Activated CD8-positive, alpha-beta memory T cell treated with anti-CD3 and anti-CD28 coated beads, Interleukin-2, amount 50 U/mL, for 1 hour (primary cell): ENCODE results near the gene EWSR1.

Experiments
- DNase-seq: peaks from one replicate; pipeline ENCODE4 v3.0.0-alpha.2; 2020; ENCODE audit errors: extremely low read depth

The EWSR1 gene

DNA sequence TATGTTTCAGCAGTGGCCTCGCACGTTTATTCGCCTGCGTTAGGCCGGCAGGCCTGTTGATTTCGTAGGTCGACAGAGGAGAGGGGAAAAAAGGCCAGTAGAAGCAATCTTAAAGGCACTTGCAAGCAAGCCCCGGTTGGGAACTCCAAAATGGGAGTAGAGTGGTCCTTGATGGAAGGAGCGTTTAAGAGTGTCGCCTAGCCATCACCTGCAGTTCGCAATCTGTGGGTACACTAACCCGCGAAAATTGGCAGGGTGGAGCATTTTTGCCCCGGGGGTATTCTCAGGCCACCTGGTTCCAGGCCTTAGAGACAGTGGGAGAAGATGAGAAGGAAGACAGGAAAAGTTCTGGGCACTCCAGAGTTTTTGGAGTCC lies 1.1 kb downstream of the EWSR1 start:
- DNase-seq, result no peak

DNA sequence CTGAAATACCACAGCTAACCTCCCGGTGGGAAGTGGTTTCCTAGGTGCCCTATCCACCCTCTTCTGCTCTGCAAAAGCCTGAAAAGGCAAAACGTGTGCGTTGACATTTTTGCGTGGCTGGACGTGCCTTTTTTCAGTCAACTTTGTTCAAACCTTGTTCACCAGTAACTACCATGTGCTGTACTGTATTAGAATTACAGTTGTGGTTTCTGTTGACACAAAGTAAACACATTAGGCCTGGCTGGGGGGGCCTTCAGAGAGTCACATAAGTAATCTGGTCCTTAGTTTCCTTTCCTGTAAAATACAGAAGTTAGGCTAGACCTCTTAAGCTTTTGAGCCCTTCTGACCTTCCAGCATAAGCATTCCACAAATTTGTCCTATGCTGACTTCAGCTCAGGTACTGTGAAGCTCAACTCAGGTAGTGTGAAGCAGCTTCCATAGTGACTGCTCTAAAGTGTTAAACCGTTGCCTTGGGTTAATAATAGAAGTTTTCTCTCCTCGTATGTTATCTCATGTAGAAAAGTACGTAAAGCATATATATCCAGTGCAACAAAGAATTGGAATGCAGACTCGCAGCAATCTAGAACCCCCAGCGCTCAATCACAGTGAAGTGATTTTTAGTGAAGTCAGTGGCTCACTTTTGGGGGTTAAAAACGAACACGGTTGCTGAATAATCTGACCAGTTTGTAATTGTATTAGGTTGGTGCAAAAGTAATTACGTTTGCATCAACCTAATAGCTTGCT lies 1.8 kb downstream of the EWSR1 start:
- no peak for DNase-seq

DNA sequence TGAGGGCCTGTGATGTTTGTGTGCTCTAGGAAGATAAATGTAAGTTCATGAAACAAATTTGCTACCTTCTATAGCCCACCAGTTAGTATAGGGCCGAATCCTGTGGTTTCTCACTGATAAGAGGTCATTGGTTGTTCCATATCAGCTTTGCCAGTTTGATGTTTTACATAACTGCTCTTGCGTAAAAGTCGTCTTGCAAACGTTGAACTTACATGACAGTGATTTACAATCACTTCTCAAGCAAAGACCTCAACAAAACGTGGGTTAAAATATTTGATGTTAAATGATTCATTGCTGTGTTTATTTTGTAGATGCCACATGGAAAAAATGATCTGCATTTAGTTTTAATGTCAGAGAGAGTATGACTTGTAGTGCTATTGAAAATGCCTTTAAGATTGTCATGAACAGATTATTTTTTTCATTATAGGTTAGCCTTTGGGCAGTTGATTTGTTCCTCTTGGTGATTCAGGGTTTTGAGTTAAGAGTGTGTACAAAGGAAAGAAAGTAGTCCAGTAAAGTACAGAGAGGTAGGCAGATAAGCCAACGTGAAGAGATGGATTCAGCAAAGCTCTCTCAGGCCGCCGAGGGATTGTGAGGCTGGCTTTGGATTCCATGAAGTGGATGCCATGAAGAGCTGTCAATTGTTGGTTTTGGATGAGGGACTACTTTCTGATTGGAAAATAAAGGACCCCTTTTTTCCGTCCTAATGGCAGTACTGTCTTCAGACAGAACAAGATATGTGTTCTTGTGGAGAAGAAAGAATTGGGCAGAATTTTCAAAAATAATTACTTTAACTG lies 2.6 kb downstream of the EWSR1 start:
- no peak for DNase-seq

DNA sequence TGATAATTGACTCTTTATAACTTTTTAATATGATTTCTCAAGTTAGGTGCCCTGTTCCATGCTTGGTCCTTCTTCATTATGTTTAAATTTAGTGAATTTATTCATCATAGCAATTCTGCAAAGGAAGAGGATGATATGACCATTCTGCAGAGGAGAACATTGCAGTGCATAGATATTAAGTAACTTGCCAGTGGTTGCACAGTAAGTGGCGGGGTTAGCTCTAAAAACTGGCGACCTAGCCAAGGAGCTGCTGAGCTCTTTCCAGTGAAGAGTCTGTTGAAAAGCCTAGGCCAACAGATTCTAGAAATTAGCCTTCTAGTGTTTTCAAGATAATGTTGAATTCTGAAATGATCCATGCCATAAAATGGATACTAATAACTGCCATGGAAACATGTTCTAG lies 4.6 kb downstream of the EWSR1 start:
- DNase-seq, result no peak

DNA sequence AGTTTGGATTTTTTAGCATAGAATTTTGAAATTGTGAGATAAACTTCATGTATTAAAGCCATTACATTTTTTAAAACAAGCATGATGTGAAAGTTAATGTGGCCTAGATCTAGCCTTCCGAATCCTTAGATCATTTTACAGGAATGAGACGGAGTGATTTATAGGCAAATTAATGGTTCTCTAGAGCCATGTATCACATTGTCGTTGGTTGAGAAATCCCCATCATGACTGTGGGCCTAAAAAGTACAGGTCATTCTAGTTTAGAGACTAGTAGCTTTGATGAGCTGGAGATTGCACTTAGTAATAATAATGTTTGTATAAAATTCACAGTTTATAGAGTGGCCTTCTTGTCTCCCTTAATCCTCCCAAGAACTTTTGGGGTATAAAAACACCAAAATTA lies 7.1 kb downstream of the EWSR1 start:
- DNase-seq, result no peak

DNA sequence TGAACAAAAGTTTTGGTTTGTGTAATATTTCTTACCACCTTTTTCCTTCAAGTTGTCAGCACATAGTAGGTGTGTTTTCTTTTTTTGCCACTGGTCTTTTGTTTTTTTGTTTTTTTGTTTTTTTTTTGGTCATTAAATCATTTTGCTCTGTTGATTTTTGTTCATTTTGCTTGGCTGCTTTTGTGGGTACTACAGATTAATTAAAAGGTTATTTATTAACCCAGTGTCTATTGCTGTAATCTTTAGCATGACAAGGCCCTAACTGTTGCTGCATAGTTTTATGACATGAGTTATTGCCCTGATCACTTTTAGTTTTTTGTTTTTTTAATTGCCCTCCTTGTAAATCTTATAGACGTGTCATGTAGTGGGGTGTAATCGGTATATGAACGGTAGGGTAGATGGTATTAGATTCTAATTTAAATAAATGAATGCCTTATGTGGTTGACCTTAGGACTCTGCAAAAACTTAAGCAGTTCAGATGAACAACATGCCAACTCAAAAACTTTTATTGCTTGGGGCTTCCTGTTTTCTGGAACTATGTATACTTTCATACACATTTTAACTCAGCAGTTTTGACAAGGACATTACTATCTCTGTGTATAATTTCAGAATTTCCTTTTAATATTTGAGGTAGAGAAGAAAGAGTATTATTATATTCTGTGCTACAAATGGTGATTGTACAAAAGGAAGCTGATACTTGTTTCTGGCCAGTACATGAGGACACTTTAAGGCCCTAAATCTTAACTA lies 7.9 kb downstream of the EWSR1 start:
- no peak for DNase-seq

DNA sequence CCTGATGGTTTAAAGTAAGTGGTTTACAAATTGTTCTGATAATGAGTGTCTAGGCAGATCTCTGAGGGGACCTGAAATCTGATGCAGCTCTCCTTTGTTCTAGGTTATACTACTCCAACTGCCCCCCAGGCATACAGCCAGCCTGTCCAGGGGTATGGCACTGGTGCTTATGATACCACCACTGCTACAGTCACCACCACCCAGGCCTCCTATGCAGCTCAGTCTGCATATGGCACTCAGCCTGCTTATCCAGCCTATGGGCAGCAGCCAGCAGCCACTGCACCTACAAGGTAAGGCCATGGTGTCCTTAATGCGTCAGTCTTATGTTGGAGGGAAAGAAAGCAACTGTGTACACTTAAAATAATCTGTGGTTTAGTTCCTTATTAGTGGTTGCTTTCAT lies 9.9 kb downstream of the EWSR1 start:
- DNase-seq, result no peak

DNA sequence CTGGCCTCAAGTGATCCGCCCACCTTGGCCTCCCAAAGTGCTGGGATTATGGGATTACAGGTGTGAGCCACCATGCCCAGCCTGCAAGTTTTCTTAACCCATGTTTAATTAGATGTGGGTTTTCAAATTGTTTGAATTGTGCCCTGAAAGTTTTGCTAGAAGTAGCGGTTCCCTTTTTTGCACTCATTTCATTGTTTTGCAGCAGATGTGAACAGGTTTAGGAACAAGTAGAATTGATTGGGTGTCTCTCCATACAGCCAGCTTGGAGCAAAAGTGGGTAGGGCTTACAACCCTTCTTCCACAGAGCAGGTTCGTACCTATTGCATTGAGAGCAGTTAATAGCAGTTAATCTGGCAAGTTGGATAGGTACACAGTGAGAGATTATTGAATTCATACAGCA lies 16.1 kb downstream of the EWSR1 start:
- DNase-seq, result no peak

DNA sequence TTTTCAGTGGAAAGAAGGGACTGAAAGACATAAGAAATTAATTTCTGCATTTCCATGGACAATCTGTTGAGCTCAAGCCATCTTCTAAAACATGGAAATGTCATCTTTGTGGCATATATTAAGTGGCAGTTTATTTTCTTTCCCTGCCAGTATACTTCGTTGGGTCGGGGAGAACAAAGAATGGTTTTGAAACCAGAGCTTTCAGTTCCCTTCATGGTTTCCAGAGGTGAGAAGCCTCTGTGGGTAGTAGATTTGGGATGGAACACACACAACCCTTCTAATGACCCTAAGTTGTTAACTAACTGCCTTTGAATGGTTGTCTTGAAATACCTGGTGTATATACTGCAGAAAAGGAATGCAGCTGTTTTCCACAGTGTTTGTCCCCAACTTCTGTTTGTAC lies 20.8 kb downstream of the EWSR1 start:
- DNase-seq, result no peak

DNA sequence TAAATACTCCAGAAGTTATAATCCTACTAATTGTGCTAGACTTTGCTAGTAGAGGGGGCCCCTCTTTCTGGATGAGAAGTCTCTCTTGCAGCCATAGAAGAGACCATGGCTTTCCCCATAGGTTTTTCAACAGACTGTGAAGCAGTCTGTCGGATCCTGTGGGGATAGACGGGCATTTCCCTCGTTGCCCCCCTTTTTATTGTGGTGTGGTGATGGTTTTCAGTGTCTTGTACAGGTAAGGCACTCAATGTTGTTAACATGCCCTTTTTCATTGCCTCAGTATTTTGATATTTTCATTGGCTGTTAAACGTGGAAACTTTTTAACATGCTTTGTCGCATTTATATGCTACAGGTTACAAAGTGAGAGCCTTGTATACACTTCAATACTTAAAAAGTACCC lies 22.0 kb downstream of the EWSR1 start:
- no peak for DNase-seq

DNA sequence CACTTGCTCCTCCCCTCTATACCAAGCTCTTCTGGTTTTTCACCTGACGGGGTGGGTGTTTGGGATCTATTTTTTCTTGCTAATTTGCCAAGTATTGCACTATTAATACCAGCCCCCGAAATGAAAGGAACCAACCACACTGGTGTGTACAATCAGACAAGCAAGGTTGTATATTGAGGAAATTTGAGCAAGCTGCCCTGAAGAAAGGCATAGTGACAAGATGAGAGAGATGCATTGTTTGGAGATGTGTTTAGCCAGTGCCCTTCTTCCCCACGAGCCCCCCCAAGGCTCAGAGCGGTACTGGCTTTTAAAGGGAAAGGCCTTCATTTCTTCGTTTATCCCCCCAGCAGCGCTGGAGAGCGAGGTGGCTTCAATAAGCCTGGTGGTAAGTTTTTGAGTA lies 23.1 kb downstream of the EWSR1 start:
- DNase-seq, result no peak

DNA sequence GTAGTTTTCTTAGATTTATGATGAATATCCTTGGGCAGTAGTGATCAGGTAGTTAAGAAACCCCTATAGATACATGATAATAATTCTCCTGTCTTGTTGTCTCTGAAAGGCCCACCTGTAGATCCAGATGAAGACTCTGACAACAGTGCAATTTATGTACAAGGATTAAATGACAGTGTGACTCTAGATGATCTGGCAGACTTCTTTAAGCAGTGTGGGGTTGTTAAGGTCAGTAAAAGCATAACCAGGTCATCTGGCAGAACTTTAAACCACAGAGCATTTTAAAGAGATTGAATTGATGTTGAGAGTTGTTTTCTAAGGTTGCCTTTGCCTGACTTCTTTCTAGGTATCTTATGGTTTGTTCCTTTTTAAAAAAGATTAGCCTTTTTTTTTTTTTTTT lies 24.3 kb downstream of the EWSR1 start:
- no peak for DNase-seq

DNA sequence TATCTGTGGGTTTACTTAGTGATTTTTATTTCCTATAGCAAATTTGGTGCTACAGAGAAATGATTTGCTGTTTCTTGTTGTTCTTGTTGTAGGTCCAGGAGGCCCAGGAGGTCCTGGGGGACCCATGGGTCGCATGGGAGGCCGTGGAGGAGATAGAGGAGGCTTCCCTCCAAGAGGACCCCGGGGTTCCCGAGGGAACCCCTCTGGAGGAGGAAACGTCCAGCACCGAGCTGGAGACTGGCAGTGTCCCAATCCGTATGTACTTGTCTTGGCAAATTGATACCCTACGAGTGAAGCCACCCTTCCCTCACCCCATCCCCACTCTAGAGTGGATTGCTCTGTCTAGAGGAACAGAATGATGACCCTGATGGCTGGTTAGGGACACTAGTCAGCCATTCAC lies 30.6 kb downstream of the EWSR1 start:
- no peak for DNase-seq

DNA sequence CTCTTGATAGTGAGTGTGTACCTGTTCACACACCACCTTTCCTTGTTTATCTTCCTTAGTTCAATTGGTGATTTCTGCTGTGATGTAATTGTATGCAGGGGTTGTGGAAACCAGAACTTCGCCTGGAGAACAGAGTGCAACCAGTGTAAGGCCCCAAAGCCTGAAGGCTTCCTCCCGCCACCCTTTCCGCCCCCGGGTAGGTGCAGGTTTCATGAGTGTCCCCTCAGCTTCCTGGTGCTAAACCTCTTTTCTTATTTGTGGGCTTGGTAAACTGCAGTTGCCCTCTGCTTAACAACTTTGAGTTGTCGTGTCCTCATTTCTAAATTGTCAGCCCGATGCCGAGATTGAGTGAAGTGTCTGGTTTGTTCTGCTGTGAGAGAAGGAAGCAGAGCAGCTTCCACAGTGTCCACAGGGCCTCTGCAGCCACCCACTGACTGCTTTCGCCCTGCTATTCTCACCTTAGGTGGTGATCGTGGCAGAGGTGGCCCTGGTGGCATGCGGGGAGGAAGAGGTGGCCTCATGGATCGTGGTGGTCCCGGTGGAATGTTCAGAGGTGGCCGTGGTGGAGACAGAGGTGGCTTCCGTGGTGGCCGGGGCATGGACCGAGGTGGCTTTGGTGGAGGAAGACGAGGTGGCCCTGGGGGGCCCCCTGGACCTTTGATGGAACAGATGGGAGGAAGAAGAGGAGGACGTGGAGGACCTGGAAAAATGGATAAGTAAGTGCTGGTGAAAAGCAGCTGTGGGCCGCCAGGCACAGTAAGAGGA lies 31.2 kb downstream of the EWSR1 start:
- DNase-seq, result no peak

DNA sequence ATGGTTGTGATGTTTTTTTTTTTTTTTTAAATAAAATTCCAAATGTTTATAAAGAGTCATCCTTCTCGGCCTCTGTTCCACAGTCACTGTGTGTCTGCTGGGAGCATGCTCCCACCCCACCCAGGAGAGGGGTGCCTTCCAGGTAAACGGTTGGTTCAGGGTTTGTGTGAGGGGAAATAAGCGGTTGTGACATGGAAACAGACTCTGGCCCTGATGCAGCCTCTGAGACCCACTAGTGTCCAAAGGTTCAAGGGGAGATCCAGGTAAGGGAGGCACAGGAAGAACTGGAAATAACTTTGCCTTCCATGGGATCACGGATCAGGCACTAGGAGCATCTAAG lies 32.4 kb downstream of the EWSR1 start:
- no peak for DNase-seq

DNA sequence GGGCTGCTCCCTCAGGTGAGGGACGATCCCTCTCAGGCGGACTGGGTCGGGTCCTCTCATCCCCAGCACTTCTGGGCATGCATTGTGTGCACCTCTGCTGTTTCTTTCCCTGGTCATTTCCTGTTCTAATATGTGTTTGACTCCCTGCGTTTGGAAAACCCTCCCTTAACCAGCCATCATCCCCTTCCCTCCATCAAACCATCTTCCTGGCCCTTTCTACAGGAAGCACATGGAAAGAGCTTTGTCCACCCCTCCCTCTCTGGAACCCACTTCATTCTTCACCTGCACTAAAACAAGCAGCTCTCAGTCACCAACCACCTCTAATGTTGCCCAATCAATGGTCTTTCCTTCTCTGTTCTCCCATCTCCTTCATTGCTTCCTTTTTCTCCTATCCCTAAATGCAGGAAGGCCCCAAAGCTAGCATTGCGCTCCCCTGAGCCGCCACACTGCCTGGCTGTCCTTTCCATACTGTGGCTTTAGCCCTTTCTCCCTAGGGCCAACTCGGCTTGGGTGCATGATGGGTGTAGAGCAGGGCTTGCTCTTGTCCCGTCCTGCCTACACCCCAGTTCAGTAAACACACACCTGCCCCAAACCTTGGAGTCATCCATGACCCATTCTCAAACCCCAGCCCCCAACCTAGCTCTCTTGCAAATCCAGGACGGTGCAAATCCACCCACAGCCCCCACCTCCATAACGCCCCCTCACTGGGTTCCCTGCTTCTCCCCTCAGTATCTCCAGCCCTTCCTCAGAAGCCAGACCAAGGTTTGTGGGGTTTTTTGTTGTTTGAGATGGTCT lies 32.9 kb downstream of the EWSR1 start:
- no peak for DNase-seq

DNA sequence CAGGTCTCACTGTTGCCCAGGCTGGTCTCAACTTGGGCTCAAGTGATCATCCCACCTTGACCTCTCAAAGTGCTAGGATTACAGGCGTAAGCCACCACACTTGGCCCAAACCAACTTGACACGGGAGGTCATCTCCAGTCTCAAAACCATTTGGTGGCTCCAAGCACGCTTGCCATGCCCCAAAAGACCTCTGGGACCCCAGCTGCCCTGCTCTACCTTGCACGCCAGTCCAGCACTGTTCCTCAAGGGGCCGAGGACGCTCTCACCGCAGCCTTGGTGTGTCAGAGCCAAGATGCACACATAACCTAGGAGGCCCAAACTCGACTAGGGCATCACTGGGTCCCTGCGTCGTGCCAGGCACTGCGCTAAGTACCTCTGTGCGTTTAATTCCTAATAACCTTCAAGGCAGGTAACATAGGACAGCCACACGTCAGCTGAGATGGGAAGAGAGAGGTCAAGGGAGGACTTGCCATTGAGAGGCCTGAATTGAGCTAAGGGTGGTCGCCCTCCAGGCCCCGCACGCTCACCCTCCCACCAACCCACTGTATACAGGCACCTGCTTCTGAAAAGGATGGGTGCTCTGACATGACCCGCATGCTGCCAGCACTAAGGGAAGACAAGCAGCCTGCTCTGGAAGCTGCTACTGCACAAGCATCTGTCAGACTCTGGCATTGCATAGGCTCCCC lies 33.8 kb downstream of the EWSR1 start:
- no peak for DNase-seq

DNA sequence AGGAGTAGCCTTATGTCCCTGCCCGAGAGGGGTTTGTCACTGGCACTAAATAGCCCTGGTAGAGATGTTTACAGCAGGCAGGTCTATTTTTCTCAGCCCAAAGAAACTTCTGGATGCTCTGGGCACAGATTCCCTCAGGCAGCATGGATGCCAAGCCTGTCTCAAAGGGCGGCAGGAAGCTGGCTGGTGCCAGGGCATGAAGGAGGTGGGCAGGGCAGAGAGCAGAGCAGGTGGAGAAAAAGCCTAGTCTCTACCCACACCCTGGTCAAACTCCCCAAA lies 34.3 kb downstream of the EWSR1 start:
- DNase-seq, result no peak

DNA sequence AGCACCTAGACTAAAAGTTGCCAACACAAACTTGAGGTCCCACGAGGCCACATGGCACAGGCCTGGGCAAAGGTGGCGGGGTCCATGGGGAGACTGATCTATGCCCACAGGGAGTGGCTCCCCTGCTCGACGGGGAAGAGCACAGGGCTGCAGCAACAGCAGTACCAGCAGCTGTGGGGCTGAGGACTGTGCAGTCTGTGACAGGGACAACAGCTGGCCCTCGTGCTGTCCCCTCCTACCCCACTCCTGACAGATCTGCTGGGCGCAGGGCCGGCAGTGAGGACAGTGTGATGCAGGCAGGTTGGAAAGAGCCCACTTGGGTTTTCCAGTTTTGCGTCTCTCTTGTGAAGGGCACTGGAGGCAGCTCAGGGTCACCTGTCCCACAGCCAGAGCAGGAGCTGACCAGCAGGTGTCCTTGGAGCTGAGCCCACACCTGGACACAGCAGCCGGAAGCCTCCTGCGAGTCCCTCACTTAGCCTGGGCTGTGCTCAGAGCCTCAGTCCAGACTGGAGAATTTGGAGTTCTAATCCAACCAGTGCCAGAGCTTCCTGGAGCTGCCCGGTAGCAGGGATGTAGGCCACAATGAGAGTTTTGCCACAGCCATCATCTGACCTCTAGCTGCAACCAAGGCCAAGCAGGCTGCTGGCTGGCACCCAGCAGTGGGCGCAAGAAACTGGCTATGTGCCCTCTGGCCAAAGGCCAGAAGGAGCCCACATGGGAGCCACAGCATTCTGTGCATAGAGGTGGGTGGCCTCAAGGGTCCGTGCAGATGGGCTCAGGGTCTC lies 34.8 kb downstream of the EWSR1 start:
- DNase-seq, result no peak

DNA sequence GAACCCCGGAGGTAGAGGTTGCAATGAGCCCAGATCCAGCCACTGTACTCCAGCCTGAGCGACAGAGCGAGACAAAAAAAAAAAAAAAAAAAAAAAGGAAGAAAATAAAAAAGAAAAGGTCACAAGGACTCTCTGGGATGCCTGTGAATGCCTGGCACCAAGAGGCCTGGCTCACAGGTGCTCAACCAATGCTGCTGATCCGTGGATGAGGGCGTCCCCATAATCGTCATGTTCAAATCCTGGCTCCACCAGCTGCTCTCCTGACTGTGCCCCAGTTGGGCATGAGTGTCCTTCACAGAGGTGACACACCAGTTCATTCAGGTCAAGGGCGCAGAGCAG lies 37.7 kb downstream of the EWSR1 start:
- no peak for DNase-seq
